Muscle layer of duodenum (tissue), 2 donors: ENCODE data around the gene IGF2R.

Experiments used
- H3K27ac ChIP-seq: one replicate; pipeline ENCODE4 v1.7.0; 2013; ENCODE audit warnings: mild to moderate bottlenecking, low read length
- H3K27me3 ChIP-seq: one replicate; pipeline ENCODE4 v1.7.0; 2013; ENCODE audit warnings: low read depth, mild to moderate bottlenecking, control low read depth, low read length
- H3K36me3 ChIP-seq, 2 donors: one replicate each; pipeline ENCODE4 v1.7.0; 2013; ENCODE audit warnings: low read length in 2 of 2, control low read depth in 1 of 2, mild to moderate bottlenecking in 1 of 2; ENCODE audit not compliant: insufficient read depth in 2 of 2, control insufficient read depth in 1 of 2
- H3K4me1 ChIP-seq, 2 donors: one replicate each; pipeline ENCODE4 v1.7.0; 2013; ENCODE audit warnings: low read length in 2 of 2, mild to moderate bottlenecking in 2 of 2, control low read depth in 1 of 2, moderate library complexity in 1 of 2; ENCODE audit not compliant: insufficient read depth in 2 of 2, control insufficient read depth in 1 of 2
- H3K4me3 ChIP-seq, 2 donors: one replicate each; pipeline ENCODE4 v1.7.0; 2013; ENCODE audit warnings: low read length in 2 of 2, low read depth in 1 of 2, mild to moderate bottlenecking in 1 of 2
- H3K9me3 ChIP-seq, 2 donors: one replicate each; pipeline ENCODE4 v1.7.0; 2013; ENCODE audit warnings: low read length in 2 of 2, control low read depth in 1 of 2, mild to moderate bottlenecking in 1 of 2; ENCODE audit not compliant: control insufficient read depth in 1 of 2
- donor health status: healthy.

The IGF2R gene

DNA sequence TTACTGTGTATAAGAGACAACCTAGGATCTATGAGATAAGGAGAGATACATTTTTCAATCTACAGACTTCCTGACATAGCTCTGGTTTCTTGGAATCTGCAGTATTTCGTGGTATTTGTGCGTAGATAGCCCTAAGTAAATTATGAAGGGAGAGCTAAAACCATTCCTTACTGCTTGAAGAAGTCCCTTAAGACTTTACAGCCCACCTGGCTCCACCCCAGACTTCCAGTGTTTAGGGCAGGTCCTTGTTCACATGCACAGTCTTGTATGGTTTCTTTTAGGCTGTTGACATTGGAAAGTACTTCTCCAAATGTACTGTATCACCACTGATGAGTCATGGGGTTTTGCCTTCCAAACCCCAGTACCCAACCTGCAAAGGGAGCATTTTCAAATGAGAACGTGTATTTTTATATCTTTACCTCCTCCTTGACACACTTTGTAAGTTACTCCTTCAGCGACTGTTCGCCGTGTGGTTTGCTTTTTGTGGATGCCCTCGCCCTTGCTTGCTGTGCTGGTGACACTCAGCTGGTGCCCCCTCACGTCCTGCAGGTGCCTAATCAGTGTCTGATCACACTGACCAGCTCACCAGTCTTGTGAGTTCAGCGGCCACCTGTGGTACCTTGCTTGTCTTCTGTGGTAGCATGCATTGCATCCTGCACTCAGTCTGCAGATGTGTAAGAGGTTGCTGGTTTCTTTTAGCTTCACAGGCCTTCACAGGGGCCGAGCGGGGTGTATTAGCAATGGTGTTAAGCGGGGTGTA lies 73.3 kb downstream of the IGF2R start:
- H3K4me1 ChIP-seq: no peaks in the 10 kb centered on the region
- H3K27me3 ChIP-seq: no peaks in the 10 kb centered on the region
- H3K9me3 ChIP-seq: no peaks in the 10 kb centered on the region
- H3K4me3 ChIP-seq: no peak overlapping the region
- H3K27ac ChIP-seq: no peak overlapping the region
- H3K36me3 ChIP-seq: peaks cover 56 to 63% of the 10 kb centered on the region in 2 donors

DNA sequence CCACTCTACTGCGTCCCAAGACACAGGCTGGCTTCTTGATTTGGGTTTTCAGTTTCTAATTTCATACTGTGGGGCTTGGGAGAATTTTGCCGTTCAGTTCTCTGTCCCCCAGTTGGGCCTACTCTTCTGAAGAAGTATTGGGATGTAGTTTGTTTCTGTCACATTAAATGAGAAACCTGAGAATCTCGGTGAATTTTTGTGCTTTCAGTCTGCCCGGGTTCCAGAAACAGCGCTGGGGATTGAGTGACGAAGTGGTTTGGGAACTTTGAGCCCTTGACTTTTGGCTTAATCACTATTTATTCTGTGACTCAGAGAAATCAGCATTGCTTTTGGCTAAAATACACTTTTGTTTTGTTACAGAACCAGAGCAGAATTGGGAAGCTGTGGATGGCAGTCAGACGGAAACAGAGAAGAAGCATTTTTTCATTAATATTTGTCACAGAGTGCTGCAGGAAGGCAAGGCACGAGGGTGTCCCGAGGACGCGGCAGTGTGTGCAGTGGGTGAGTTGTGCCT lies 74.0 kb downstream of the IGF2R start:
- H3K4me1 ChIP-seq: no peaks in the 10 kb centered on the region
- H3K27me3 ChIP-seq: no peaks in the 10 kb centered on the region
- no peak overlapping the region for H3K4me3 ChIP-seq
- peaks cover 63 to 69% of the 10 kb centered on the region in 2 donors for H3K36me3 ChIP-seq
- H3K9me3 ChIP-seq: no peaks in the 10 kb centered on the region
- no peak overlapping the region for H3K27ac ChIP-seq

DNA sequence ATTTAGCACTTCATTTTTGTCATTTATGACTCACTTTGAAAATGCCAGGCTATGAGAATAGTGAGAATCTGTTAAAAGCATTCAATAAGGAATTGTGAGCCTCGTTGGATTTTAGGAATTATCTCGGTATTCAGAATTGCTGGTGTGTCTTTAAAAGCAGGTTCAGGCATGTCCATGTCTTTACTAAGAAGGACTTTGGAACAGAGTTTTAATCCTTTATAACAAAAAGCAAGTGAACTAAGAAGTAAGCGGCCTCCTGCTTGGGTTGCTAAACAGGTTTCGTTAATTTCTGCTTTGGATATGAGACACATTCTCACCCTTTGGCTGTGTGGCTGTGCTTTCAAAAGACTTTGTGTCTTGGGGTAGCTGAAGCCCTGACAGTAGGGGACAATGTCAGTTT lies 74.9 kb downstream of the IGF2R start:
- peaks cover 72 to 78% of the 10 kb centered on the region in 2 donors for H3K36me3 ChIP-seq
- H3K4me3 ChIP-seq: no peak overlapping the region
- H3K27ac ChIP-seq: no peak overlapping the region

DNA sequence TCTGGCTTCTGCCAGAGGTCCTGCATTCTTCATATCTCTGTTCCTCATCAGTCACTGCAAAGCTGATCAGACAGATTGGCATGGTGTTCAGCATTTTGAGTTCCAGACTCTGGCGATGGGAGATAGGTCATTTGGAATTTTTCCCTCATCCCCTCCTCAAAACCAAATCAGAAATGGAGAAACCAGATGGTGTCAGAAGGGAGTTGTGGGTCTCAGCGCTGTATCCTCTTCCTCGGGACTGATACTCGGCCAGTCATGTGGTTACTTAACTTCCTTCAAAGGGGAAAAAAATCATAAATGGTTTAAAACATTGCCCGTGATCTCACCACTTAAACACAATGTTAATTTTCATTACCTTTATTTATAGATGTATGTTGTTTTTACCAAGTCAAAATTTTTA lies 75.8 kb downstream of the IGF2R start:
- Histone ChIP-seq H3K36me3 (peaks cover 80 to 87% of the 10 kb centered on the region in 2 donors), H3K4me3 (no peak overlapping the region), H3K9me3 (no peaks in the 10 kb centered on the region), H3K27me3 (no peaks in the 10 kb centered on the region), H3K27ac (no peak overlapping the region), H3K4me1 (no peaks in the 10 kb centered on the region)

More for the DNA sequence above, 74.9 kb downstream of the IGF2R start:
- Histone ChIP-seq H3K27me3 (no peaks in the 10 kb centered on the region), H3K4me1 (no peaks in the 10 kb centered on the region), H3K9me3 (no peaks in the 10 kb centered on the region)

DNA sequence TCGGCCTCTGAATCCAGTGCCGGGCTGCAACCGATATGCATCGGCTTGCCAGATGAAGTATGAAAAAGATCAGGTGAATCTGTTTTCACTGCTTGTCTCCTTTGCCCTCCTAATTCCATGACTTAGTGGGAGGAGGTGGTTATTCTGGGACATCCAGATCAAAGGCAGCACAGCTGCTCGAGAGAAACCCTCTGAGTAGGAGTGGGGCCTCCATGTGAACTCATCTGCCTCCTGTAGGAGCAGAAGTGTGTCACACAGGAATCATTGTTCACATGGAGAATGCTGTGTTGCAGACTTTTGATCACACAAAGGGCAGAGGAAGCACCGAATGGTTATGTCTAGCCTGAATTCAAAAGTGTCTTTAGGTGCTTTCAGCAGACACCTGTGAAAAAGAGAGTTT lies 79.6 kb downstream of the IGF2R start:
- H3K27ac ChIP-seq: no peak overlapping the region
- H3K36me3 ChIP-seq: peaks cover 73 to 79% of the 10 kb centered on the region in 2 donors
- H3K4me1 ChIP-seq: no peaks in the 10 kb centered on the region
- no peaks in the 10 kb centered on the region for H3K9me3 ChIP-seq
- H3K27me3 ChIP-seq: no peaks in the 10 kb centered on the region
- no peak overlapping the region for H3K4me3 ChIP-seq

DNA sequence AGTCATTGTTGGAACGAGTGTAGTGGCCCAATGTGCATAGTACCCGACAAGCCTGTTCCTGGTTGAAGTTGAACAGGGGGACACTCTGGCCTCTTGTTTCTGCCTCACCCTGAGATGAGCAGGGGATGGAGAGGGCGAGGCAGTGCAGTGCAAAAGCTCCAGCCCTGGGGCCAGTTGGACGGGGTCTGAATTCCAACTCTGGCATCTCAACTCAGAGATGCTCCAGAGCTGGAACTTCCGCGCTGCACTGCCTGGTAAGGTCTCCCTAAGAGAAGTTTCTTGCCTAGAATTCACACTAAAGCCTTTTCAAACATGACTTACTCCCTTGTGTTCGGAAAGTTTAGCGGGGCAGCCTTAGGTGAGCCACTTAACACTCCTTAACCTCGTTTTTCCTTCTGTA lies 80.5 kb downstream of the IGF2R start:
- Histone ChIP-seq H3K9me3 (no peaks in the 10 kb centered on the region), H3K4me1 (no peaks in the 10 kb centered on the region), H3K27ac (no peak overlapping the region), H3K36me3 (peaks cover 73 to 78% of the 10 kb centered on the region in 2 donors), H3K4me3 (no peak overlapping the region), H3K27me3 (no peaks in the 10 kb centered on the region)

DNA sequence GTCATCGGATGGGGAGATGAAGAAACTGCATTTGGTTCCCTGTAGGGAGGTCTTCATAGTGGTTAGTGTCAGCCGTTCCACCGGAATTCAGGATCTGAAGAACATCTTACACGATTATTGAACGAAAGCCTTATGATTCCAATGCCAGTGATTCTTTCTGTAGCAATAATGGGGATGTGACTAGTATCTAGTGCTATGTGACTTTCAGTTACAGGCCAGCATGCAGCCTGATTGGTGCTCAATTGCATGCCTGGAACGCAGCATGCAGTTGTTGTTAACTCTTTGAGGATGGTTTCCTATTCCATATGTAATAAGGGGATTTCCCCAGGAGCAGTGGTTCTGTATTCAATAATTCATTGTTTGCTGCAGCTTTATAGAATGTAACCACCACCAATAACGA lies 81.1 kb downstream of the IGF2R start:
- no peak overlapping the region for H3K27ac ChIP-seq
- no peaks in the 10 kb centered on the region for H3K27me3 ChIP-seq
- H3K36me3 ChIP-seq: peaks cover 74 to 79% of the 10 kb centered on the region in 2 donors
- no peak overlapping the region for H3K4me3 ChIP-seq
- no peaks in the 10 kb centered on the region for H3K9me3 ChIP-seq
- no peaks in the 10 kb centered on the region for H3K4me1 ChIP-seq

DNA sequence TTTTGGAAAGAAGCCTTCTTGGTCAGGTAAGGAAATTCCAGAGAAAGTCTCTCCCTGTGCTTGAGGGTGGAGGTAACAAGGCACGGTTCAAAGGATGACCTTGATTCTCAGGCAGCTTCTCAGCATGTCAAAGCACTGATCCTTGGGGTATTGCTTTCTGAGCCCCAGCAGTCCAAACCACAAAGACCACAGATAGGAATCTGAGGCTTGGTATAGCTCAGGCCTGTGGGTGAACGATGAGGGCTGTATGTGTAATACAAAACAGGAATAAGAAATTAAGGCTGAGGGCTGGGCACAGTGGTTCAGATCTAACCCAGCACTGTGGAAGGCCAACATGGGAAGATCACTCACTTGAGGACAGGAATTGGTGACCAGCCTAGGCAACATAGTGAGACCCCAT lies 82.5 kb downstream of the IGF2R start:
- no peaks in the 10 kb centered on the region for H3K27me3 ChIP-seq
- H3K36me3 ChIP-seq: peaks cover 71 to 82% of the 10 kb centered on the region in 2 donors
- no peaks in the 10 kb centered on the region for H3K4me1 ChIP-seq
- H3K9me3 ChIP-seq: no peaks in the 10 kb centered on the region
- H3K27ac ChIP-seq: no peak overlapping the region
- H3K4me3 ChIP-seq: no peak overlapping the region

DNA sequence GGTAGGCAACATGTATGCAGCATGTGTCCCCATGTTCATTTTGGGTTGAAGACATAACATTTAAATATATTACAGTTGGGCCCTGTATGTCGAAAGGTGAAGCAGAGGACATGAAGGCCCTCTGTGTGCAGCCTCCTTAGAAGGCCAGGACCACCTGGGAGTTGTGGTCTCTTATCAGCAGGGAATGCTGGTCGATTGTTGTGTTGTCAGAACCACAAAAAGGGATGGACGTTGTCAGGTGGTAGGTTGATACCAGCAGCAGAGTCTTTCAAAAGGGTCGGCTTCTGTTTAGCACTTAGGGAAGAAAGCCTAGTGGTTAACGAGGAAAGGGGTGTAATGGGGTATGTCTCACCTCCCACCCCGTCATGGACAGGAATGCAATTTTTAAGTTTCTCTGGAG lies 85.4 kb downstream of the IGF2R start:
- no peaks in the 10 kb centered on the region for H3K9me3 ChIP-seq
- peaks cover 67 to 78% of the 10 kb centered on the region in 2 donors for H3K36me3 ChIP-seq
- no peaks in the 10 kb centered on the region for H3K4me1 ChIP-seq
- H3K27ac ChIP-seq: no peak overlapping the region
- no peak overlapping the region for H3K4me3 ChIP-seq
- no peaks in the 10 kb centered on the region for H3K27me3 ChIP-seq

DNA sequence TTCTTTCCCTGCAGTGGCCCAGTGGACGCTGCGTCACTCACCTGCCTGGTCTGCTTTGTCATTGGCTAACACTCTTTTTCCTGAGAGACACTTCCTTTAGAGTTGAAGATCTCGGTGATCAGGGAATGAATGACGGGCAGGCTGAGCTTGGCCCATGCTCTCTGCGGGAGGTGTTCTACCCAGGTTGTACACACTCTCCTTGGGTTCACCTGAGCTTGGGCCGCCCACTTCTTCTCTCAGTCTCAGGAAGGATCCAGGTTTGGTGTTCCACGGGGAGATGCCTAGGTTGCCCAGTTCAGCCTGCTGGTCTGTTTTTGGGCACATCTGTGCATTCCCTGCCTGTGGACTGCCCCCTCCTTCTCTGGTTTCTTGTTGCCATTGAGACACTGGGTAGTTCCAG lies 86.0 kb downstream of the IGF2R start:
- no peaks in the 10 kb centered on the region for H3K9me3 ChIP-seq
- H3K4me1 ChIP-seq: no peaks in the 10 kb centered on the region
- H3K36me3 ChIP-seq: peaks cover 67 to 78% of the 10 kb centered on the region in 2 donors
- H3K4me3 ChIP-seq: no peak overlapping the region
- H3K27ac ChIP-seq: no peak overlapping the region
- H3K27me3 ChIP-seq: no peaks in the 10 kb centered on the region

DNA sequence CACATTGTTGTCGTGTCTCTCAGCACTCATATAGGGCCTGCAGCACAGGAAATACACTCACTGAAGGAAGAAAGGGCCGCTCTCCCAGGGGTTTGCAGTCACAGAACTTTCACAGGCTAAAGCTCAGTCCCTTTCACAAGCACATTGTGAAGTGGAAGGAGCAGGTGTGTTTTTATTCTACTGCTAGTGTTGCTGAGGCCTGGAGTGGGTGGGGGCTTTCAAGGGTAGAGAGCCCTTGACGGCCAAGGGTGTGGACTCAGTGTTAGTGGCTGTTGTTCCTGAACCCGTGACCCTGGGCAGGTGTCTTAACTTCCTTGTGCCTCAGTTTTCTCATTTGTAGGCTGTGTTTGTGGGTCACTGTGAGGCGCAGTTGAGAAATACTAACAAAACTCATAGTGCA lies 86.5 kb downstream of the IGF2R start:
- H3K36me3 ChIP-seq: peaks cover 67 to 78% of the 10 kb centered on the region in 2 donors
- H3K27ac ChIP-seq: no peak overlapping the region
- H3K27me3 ChIP-seq: no peaks in the 10 kb centered on the region

DNA sequence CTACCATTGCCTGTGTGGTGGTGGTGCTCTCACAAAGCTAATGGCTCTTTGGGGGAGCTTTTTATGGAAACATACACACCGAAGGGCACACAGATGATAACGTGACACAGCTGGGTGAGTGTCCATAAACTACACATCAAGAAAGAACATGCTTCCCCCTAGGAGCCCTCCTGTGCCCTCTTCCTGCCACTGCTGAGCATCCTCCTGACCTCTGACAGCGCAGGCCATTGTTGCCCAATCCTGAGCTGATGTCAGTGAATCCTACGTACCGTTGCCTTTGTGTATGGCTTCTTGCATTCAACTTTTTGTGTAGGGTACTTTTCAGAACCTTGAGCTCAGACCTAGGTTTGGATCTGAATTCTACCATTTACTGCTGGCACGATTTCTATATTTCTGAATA lies 86.9 kb downstream of the IGF2R start:
- Histone ChIP-seq H3K4me3 (no peak overlapping the region), H3K27me3 (no peaks in the 10 kb centered on the region), H3K4me1 (no peaks in the 10 kb centered on the region), H3K36me3 (peaks cover 67 to 78% of the 10 kb centered on the region in 2 donors), H3K9me3 (no peaks in the 10 kb centered on the region), H3K27ac (no peak overlapping the region)

More for the DNA sequence above, 86.5 kb downstream of the IGF2R start:
- no peak overlapping the region for H3K4me3 ChIP-seq
- H3K9me3 ChIP-seq: no peaks in the 10 kb centered on the region
- no peaks in the 10 kb centered on the region for H3K4me1 ChIP-seq
